ENCODE data around the gene PGGT1B.

- TF ChIP-seq CTCF (conservative IDR thresholded peaks at IDR 0.05) = no peak
- no peak for TF ChIP-seq EZH2 (IDR thresholded peaks at IDR 0.05; ENCODE audit: low read depth)
Measured at GRCh38 chr5:115192098-115192497, 70.6 kb downstream of the PGGT1B start.
